Measurements from ENCODE around the gene MSX2. TPM values are rescaled to one million over a fixed set of nuclear protein-coding genes. Genes with fewer than 3 reads are reported as not detected.

The MSX2 gene
- total and polyA plus RNA-seq, 2 donors (not counting 1 experiment from before 2014, with no cell fraction given) = not detected

- TF ChIP-seq CTCF (IDR thresholded peaks at IDR 0.05) (no peak), EZH2 (IDR thresholded peaks at IDR 0.05; ENCODE audit: borderline replicate concordance, insufficient read depth, low read depth, low read length, poor library complexity, severe bottlenecking) (no peak)
- H3K9me3 Mint-ChIP-seq (ENCODE audit: insufficient read depth) = peaks cover 2% of the 10 kb centered on the region
- no peak overlapping the region for H3K27ac Mint-ChIP-seq
- intact Hi-C loops (cut with micrococcal nuclease) = no loop called here
- WGBS (ENCODE audit: insufficient coverage) = 94% methylated on average over 2 of the region's 5 CpGs
- no peak overlapping the region for H3K9ac ChIP-seq (ENCODE audit: low read length)
- H3K4me1 ChIP-seq (ENCODE audit: control insufficient read depth in 2 of 2, insufficient read depth in 2 of 2, low read length in 2 of 2) = no peaks in the 10 kb centered on the region
- no peaks in the 10 kb centered on the region for H3K4me1 Mint-ChIP-seq
- CTCF ChIA-PET = no interaction called here
- no peak overlapping the region for H2AFZ ChIP-seq (ENCODE audit: insufficient read depth, low read depth, low read length, poor library complexity, severe bottlenecking)
- no peak overlapping the region for H3K4me2 ChIP-seq (replicated peaks; ENCODE audit: low read depth, low read length, poor library complexity, severe bottlenecking)
- no peak overlapping the region for H3K27ac ChIP-seq (ENCODE audit: low read length in 2 of 2)
- peaks cover 4% of the 10 kb centered on the region for H3K27me3 Mint-ChIP-seq
- ATAC-seq (ENCODE audit: low read depth) = no peak
- peaks cover 0 to 5% (median 1%) of the 10 kb centered on the region in 3 donors for H3K9me3 ChIP-seq (ENCODE audit: control extremely low read depth in 1 of 3, control insufficient read depth in 2 of 3, insufficient read depth in 1 of 3, low read length in 2 of 3)
- H3K27me3 ChIP-seq (replicated peaks in 1 of 4; ENCODE audit: control extremely low read depth in 1 of 4, control insufficient read depth in 3 of 4, insufficient read depth in 4 of 4, low read length in 3 of 4) = no peaks in the 10 kb centered on the region
- POLR2A ChIA-PET = no interaction called here
- no peaks in the 10 kb centered on the region for H3K36me3 ChIP-seq (replicated peaks in 1 of 2; ENCODE audit: control extremely low read depth in 1 of 2, control insufficient read depth in 1 of 2, extremely low read depth in 1 of 2, insufficient read depth in 2 of 2, low read length in 1 of 2)
- no peaks in the 10 kb centered on the region for H4K20me1 ChIP-seq (ENCODE audit: control insufficient read depth, insufficient read depth, low read length, poor library complexity, severe bottlenecking)
- H3K4me3 ChIP-seq (ENCODE audit: control extremely low read depth in 1 of 5, extremely low read depth in 1 of 5, insufficient read depth in 1 of 5, low read depth in 2 of 5, low read length in 4 of 5) = no peak overlapping the region
- no peak for DNase-seq
- H3K79me2 ChIP-seq (ENCODE audit: control insufficient read depth, insufficient read depth, low read length) = no peaks in the 10 kb centered on the region
- H3K4me3 Mint-ChIP-seq = no peak overlapping the region
Observed at GRCh38 chr5:174675916-174676315, 48.5 kb upstream of the MSX2 start.

- POLR2A ChIA-PET = no interaction called here
- Mint-ChIP-seq H3K9me3 (ENCODE audit: insufficient read depth) (peaks cover 2% of the 10 kb centered on the region), H3K4me3 (no peak overlapping the region), H3K27ac (no peak overlapping the region), H3K4me1 (no peaks in the 10 kb centered on the region), H3K27me3 (peaks cover 4% of the 10 kb centered on the region)
- Histone ChIP-seq H3K36me3 (replicated peaks in 1 of 2; ENCODE audit: control extremely low read depth in 1 of 2, control insufficient read depth in 1 of 2, extremely low read depth in 1 of 2, insufficient read depth in 2 of 2, low read length in 1 of 2) (no peaks in the 10 kb centered on the region), H3K79me2 (ENCODE audit: control insufficient read depth, insufficient read depth, low read length) (no peaks in the 10 kb centered on the region), H3K4me1 (ENCODE audit: control insufficient read depth in 2 of 2, insufficient read depth in 2 of 2, low read length in 2 of 2) (no peaks in the 10 kb centered on the region), H3K27ac (ENCODE audit: low read length in 2 of 2) (no peak overlapping the region), H2AFZ (ENCODE audit: insufficient read depth, low read depth, low read length, poor library complexity, severe bottlenecking) (no peak overlapping the region), H3K27me3 (replicated peaks in 1 of 4; ENCODE audit: control extremely low read depth in 1 of 4, control insufficient read depth in 3 of 4, insufficient read depth in 4 of 4, low read length in 3 of 4) (no peaks in the 10 kb centered on the region), H3K4me3 (ENCODE audit: control extremely low read depth in 1 of 5, extremely low read depth in 1 of 5, insufficient read depth in 1 of 5, low read depth in 2 of 5, low read length in 4 of 5) (no peak overlapping the region), H3K9ac (ENCODE audit: low read length) (no peak overlapping the region), H4K20me1 (ENCODE audit: control insufficient read depth, insufficient read depth, low read length, poor library complexity, severe bottlenecking) (no peaks in the 10 kb centered on the region), H3K9me3 (ENCODE audit: control extremely low read depth in 1 of 3, control insufficient read depth in 2 of 3, insufficient read depth in 1 of 3, low read length in 2 of 3) (peaks cover 0 to 5% (median 1%) of the 10 kb centered on the region in 3 donors), H3K4me2 (replicated peaks; ENCODE audit: low read depth, low read length, poor library complexity, severe bottlenecking) (no peak overlapping the region)
- intact Hi-C loops (cut with micrococcal nuclease) = no loop called here
- CTCF ChIA-PET = no interaction called here
- ATAC-seq (ENCODE audit: low read depth) (no peak), DNase-seq (no peak)
- no peak for TF ChIP-seq CTCF (IDR thresholded peaks at IDR 0.05)
- no peak for TF ChIP-seq EZH2 (IDR thresholded peaks at IDR 0.05; ENCODE audit: borderline replicate concordance, insufficient read depth, low read depth, low read length, poor library complexity, severe bottlenecking)
Observed at GRCh38 chr5:174678107-174678506, 46.3 kb upstream of the MSX2 start.
